ENCODE results near the gene SLC25A36. TPM values are rescaled to one million over a fixed set of nuclear protein-coding genes. Genes with fewer than 3 reads are reported as not detected.
"Not testable (repeated sequence)": the region's sequence is repeated elsewhere in the genome, so short reads cannot be mapped to it uniquely, and the experiment has no call there.

The SLC25A36 gene
- total RNA-seq, 1 donor from 2014 or later: 63.1 TPM

DNA sequence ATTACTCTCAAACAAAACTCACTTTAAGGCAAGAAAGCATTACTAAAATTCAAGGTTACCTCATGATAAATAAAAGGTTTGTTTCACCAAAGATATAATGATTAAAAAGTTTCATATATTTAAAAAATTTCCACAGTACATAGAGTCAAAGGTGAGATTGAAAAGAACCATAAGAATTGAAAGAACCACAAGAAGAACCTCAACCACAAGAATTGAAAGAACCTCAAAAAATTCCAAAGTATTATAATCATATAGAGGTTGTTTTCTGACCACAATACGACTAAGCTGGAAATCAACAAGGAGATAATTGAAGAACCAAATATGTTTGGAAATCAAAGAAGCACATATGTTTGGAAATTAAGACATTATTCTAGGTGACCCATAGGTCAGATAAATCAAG is 52.7 kb downstream of the SLC25A36 start:
- H3K36me3 Mint-ChIP-seq (ENCODE audit: unreplicated experiment): no peaks in the 10 kb centered on the region
- peaks cover 8% of the 10 kb centered on the region for H3K9me3 Mint-ChIP-seq (ENCODE audit: unreplicated experiment)
- TF ChIP-seq, protein P1, sequence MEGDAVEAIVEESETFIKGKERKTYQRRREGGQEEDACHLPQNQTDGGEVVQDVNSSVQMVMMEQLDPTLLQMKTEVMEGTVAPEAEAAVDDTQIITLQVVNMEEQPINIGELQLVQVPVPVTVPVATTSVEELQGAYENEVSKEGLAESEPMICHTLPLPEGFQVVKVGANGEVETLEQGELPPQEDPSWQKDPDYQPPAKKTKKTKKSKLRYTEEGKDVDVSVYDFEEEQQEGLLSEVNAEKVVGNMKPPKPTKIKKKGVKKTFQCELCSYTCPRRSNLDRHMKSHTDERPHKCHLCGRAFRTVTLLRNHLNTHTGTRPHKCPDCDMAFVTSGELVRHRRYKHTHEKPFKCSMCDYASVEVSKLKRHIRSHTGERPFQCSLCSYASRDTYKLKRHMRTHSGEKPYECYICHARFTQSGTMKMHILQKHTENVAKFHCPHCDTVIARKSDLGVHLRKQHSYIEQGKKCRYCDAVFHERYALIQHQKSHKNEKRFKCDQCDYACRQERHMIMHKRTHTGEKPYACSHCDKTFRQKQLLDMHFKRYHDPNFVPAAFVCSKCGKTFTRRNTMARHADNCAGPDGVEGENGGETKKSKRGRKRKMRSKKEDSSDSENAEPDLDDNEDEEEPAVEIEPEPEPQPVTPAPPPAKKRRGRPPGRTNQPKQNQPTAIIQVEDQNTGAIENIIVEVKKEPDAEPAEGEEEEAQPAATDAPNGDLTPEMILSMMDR (IDR thresholded peaks at IDR 0.05): no peak
- no peak overlapping the region for H3K27ac Mint-ChIP-seq (ENCODE audit: unreplicated experiment)
- peaks cover 39% of the 10 kb centered on the region for H3K27me3 Mint-ChIP-seq (ENCODE audit: unreplicated experiment)
- no peak for DNase-seq (ENCODE audit: extremely low spot score, unreplicated experiment)
- no peaks in the 10 kb centered on the region for H3K4me1 Mint-ChIP-seq (ENCODE audit: unreplicated experiment)
- no peak overlapping the region for H3K4me3 Mint-ChIP-seq (ENCODE audit: unreplicated experiment)

- not testable (repeated sequence) for H3K4me3 Mint-ChIP-seq (ENCODE audit: unreplicated experiment); H3K27ac Mint-ChIP-seq (ENCODE audit: unreplicated experiment); DNase-seq (ENCODE audit: extremely low spot score, unreplicated experiment); H3K4me1 Mint-ChIP-seq (ENCODE audit: unreplicated experiment); H3K36me3 Mint-ChIP-seq (ENCODE audit: unreplicated experiment); H3K9me3 Mint-ChIP-seq (ENCODE audit: unreplicated experiment)
- peaks cover 34% of the 10 kb centered on the region for H3K27me3 Mint-ChIP-seq (ENCODE audit: unreplicated experiment)
Observed at GRCh38 chr3:140994861-140995260, 53.2 kb downstream of the SLC25A36 start.

- TF ChIP-seq, protein P1 (IDR thresholded peaks at IDR 0.05): no peak
- Mint-ChIP-seq H3K9me3 (ENCODE audit: unreplicated experiment) (peaks cover 8% of the 10 kb centered on the region), H3K27ac (ENCODE audit: unreplicated experiment) (no peak overlapping the region), H3K4me3 (ENCODE audit: unreplicated experiment) (no peak overlapping the region), H3K36me3 (ENCODE audit: unreplicated experiment) (no peaks in the 10 kb centered on the region), H3K27me3 (ENCODE audit: unreplicated experiment) (peaks cover 24% of the 10 kb centered on the region), H3K4me1 (ENCODE audit: unreplicated experiment) (no peaks in the 10 kb centered on the region)
- DNase-seq (ENCODE audit: extremely low spot score, unreplicated experiment): no peak
Observed at GRCh38 chr3:140995881-140996280, 54.2 kb downstream of the SLC25A36 start.

DNA sequence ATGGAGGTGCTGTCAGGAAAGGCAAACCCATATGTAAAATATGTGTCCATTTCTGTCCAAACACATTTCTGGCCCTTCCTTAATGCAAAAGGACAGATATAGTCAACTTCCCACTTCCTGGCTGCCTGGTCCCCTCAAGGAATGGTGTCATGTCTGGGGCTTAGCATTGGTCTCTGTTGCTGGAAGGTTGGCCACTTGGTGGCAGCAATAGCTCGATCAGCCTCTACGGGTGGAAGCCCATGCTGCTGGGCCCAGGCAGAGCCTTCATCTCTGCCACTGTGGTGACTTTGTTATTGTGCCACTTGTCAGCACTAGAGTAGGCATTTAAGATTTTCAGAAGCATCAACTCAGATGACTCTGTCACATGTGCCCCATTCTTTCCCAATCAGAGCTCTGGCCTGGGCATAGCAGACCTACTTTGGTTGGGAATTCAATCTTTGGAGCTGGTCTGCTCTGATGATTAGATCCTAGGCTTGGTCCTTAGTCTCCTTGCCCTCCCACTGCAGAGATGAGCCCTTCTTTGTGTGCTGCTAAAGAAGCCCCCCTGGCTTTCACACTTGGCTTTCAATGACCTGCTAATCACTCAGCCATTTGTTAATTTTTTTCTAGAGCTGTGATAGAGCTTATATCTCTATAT is 58.5 kb downstream of the SLC25A36 start:
- Mint-ChIP-seq H3K4me3 (ENCODE audit: unreplicated experiment) (no peak overlapping the region), H3K36me3 (ENCODE audit: unreplicated experiment) (no peaks in the 10 kb centered on the region), H3K4me1 (ENCODE audit: unreplicated experiment) (no peaks in the 10 kb centered on the region), H3K27ac (ENCODE audit: unreplicated experiment) (no peak overlapping the region), H3K27me3 (ENCODE audit: unreplicated experiment) (peaks cover 29% of the 10 kb centered on the region), H3K9me3 (ENCODE audit: unreplicated experiment) (no peaks in the 10 kb centered on the region)
- TF ChIP-seq, protein P1 (IDR thresholded peaks at IDR 0.05): peak; percentile 91
- peak; percentile 88 for DNase-seq (ENCODE audit: extremely low spot score, unreplicated experiment)

- Mint-ChIP-seq H3K9me3 (ENCODE audit: unreplicated experiment) (no peaks in the 10 kb centered on the region), H3K4me3 (ENCODE audit: unreplicated experiment) (no peak overlapping the region), H3K27me3 (ENCODE audit: unreplicated experiment) (peaks cover 35% of the 10 kb centered on the region), H3K36me3 (ENCODE audit: unreplicated experiment) (no peaks in the 10 kb centered on the region), H3K4me1 (ENCODE audit: unreplicated experiment) (no peaks in the 10 kb centered on the region), H3K27ac (ENCODE audit: unreplicated experiment) (no peak overlapping the region)
- DNase-seq (ENCODE audit: extremely low spot score, unreplicated experiment): no peak
- TF ChIP-seq, protein P1 (IDR thresholded peaks at IDR 0.05): no peak
Observed at GRCh38 chr3:141000686-141001085, 59.0 kb downstream of the SLC25A36 start.
